Renal cortical epithelial cell (primary cell): ENCODE data around the gene REG4. TPM values are rescaled to one million over a fixed set of nuclear protein-coding genes. Genes with fewer than 3 reads are reported as not detected.

Source experiments
- total RNA-seq: library from RNA; depleted of rRNA; stranded (reverse); fragments of >200 nt; gene quantifications from 2 replicates; pipeline ENCODE4 v1.2.3, GENCODE V29; 2014

The REG4 gene
- total RNA-seq, 1 donor from 2014 or later = not detected

Other genes with a start within 250 kb of the REG4 start
- 6.4 and 15.0 TPM in 2 replicates for gene ZNF697, start 163.2 kb downstream of the REG4 start, total RNA-seq
- 24.7 and 33.1 TPM in 2 replicates for gene PHGDH, start 99.5 kb downstream of the REG4 start, total RNA-seq
- gene HMGCS2, start 42.6 kb downstream of the REG4 start, total RNA-seq = not detected in 2 replicates
- not detected in 2 replicates for gene ADAM30, start 85.1 kb upstream of the REG4 start, total RNA-seq